HFFc6 (cell line): ENCODE data around the gene EDC3. TPM values are rescaled to one million over a fixed set of nuclear protein-coding genes. Genes with fewer than 3 reads are reported as not detected.

Source experiments
- DNase-seq: peaks from one replicate; pipeline ENCODE4 v3.0.0-alpha.2; 2018
- H3K27ac Mint-ChIP-seq: 2 replicates; pipeline ENCODE4 v1.8.0; 2020; ENCODE audit warnings: mild to moderate bottlenecking, mixed read lengths
- H3K27me3 Mint-ChIP-seq: 2 replicates; pipeline ENCODE4 v1.8.0; 2021; ENCODE audit warnings: mild to moderate bottlenecking, moderate library complexity, mixed read lengths; ENCODE audit not compliant: insufficient read depth
- H3K36me3 Mint-ChIP-seq: 2 replicates; pipeline ENCODE4 v1.8.0; 2021; ENCODE audit warnings: low read depth, mixed read lengths
- H3K4me1 Mint-ChIP-seq: 2 replicates; pipeline ENCODE4 v1.8.0; 2020; ENCODE audit warnings: low read depth, mixed read lengths
- H3K4me3 Mint-ChIP-seq: 2 replicates; pipeline ENCODE4 v1.8.0; 2020; ENCODE audit warnings: mild to moderate bottlenecking, moderate library complexity, mixed read lengths
- H3K9me3 Mint-ChIP-seq: 2 replicates; pipeline ENCODE4 v1.8.0; 2020; ENCODE audit warnings: mild to moderate bottlenecking, mixed read lengths
- CTCF ChIP-seq: fragments of 200-600 bp; sonication (generic); IDR thresholded peaks from 2 replicates; pipeline ENCODE4 v1.5.0; 2021; ENCODE audit warnings: antibody characterized with exemption, mild to moderate bottlenecking
- total RNA-seq, 6 experiments: library from RNA; stranded (reverse); fragmentation: NEBNext Ultra II Directional; extraction: Animal tissue kit (Norgen Biotek cat#: 25700); gene quantifications; 2 replicates in 1 of 6; 3 replicates in 5 of 6; pipeline ENCODE4 v1.2.3, GENCODE V29; 2021

The EDC3 gene
- total RNA-seq, 6 experiments from 2014 or later: 37.2 to 46.8 (median 40.8) TPM

GRCh38 chr15:74725225-74725774, 29.5 kb upstream of the EDC3 start, which contains the start of gene CYP1A1:
CYP1A1 (minus strand) TSS chr15:74725528; CDS start chr15:74723097, 2,431 bp downstream.
- peak within 1 kb of the TSS; percentile 36 for H3K4me3 Mint-ChIP-seq
- H3K27me3 Mint-ChIP-seq: peaks cover 65% of the 10 kb centered on the region
- no peaks in the 10 kb centered on the region for H3K9me3 Mint-ChIP-seq
- no peak within 1 kb of the TSS for H3K27ac Mint-ChIP-seq
- no peak for DNase-seq
- no peak for TF ChIP-seq CTCF
- peaks cover 4% of the 10 kb centered on the region; the same call in 1 of the 2 replicates for H3K36me3 Mint-ChIP-seq
- H3K4me1 Mint-ChIP-seq: no peaks in the 10 kb centered on the region

GRCh38 chr15:74724570-74725224, 28.9 kb upstream of the EDC3 start:
- Mint-ChIP-seq H3K9me3 (no peaks in the 10 kb centered on the region), H3K27ac (no peak overlapping the region), H3K36me3 (peaks cover 4% of the 10 kb centered on the region; the same call in 1 of the 2 replicates), H3K27me3 (peaks cover 59% of the 10 kb centered on the region), H3K4me3 (no peak overlapping the region), H3K4me1 (no peaks in the 10 kb centered on the region)
- DNase-seq: no peak
- no peak for TF ChIP-seq CTCF

GRCh38 chr15:74723754-74724334, 28.0 kb upstream of the EDC3 start:
- no peak overlapping the region for H3K4me3 Mint-ChIP-seq
- H3K27ac Mint-ChIP-seq: no peak overlapping the region
- no peak for TF ChIP-seq CTCF
- H3K36me3 Mint-ChIP-seq: peaks cover 4% of the 10 kb centered on the region; the same call in 1 of the 2 replicates
- H3K27me3 Mint-ChIP-seq: peaks cover 57% of the 10 kb centered on the region
- H3K9me3 Mint-ChIP-seq: no peaks in the 10 kb centered on the region
- DNase-seq: peak; percentile 8
- H3K4me1 Mint-ChIP-seq: no peaks in the 10 kb centered on the region

- DNase-seq: no peak
- no peak for TF ChIP-seq CTCF
- no peak overlapping the region for H3K27ac Mint-ChIP-seq
- no peaks in the 10 kb centered on the region for H3K4me1 Mint-ChIP-seq
- peaks cover 52% of the 10 kb centered on the region for H3K27me3 Mint-ChIP-seq
- H3K36me3 Mint-ChIP-seq: peaks cover 4% of the 10 kb centered on the region; the same call in 1 of the 2 replicates
- no peak overlapping the region for H3K4me3 Mint-ChIP-seq
- H3K9me3 Mint-ChIP-seq: no peaks in the 10 kb centered on the region
Measured at GRCh38 chr15:74723187-74723586, 27.4 kb upstream of the EDC3 start.

GRCh38 chr15:74722591-74722990, 26.8 kb upstream of the EDC3 start:
- DNase-seq: no peak
- Mint-ChIP-seq H3K4me3 (no peak overlapping the region), H3K27ac (no peak overlapping the region)

More at GRCh38 chr15:74722591-74722990, 26.8 kb upstream of the EDC3 start:
- no peaks in the 10 kb centered on the region for H3K9me3 Mint-ChIP-seq
- peaks cover 49% of the 10 kb centered on the region for H3K27me3 Mint-ChIP-seq
- no peak for TF ChIP-seq CTCF
- H3K36me3 Mint-ChIP-seq: peaks cover 4% of the 10 kb centered on the region; the same call in 1 of the 2 replicates
- H3K4me1 Mint-ChIP-seq: no peaks in the 10 kb centered on the region
